GM19193 (cell line): ENCODE data around the gene ALOXE3.

Experiments used
- POLR2A ChIP-seq: IDR thresholded peaks from 4 replicates; pipeline ENCODE4 v1.6.1; 2011; ENCODE audit not compliant: insufficient read depth, insufficient read length; ENCODE audit errors: extremely low read depth

ALOXE3 gene

DNA sequence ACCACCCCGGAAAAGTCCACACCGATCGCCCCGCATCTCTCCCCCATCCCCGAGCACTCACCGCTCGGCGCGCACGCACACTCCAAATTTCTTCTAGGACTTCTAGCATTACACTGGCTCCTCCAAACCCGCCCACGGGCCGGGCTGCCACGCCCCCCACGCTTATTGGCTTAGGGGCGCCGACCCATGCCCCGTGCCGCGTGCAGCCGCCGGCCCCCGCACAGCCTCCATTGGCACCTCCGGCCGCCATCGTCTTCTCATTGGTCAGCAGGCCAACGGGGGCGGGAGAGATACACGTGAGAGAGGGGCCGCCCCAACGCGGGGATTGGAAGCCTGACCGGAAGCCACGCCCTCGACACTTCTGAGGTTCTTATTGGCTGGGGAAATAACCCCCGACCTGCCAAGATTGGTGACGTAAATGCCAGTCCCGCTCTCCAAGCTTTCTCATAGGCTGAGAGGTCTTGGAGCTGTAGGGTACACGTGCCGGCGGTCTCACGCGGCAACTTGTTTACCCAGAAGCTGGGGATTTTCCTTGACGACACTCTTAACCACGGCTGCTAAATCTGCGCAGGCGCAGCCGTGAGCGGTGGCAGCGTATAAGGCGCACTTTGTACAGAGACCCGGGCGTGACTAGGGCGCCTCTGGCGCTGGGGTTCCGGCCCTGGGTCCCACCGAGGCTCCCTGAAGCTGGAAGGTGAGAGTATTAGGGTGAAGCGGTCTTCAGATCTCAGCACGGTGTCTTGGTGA, 38.1 kb upstream of the ALOXE3 start:
- peak; percentile 78 for TF ChIP-seq POLR2A

- TF ChIP-seq POLR2A = no peak
These were observed 37.6 kb upstream of the ALOXE3 start for GRCh38 chr17:8155996-8156245.

- TF ChIP-seq POLR2A = no peak
These were observed 37.1 kb upstream of the ALOXE3 start for GRCh38 chr17:8155231-8155995.

GRCh38 chr17:8154608-8155155, 36.4 kb upstream of the ALOXE3 start:
- no peak for TF ChIP-seq POLR2A

DNA sequence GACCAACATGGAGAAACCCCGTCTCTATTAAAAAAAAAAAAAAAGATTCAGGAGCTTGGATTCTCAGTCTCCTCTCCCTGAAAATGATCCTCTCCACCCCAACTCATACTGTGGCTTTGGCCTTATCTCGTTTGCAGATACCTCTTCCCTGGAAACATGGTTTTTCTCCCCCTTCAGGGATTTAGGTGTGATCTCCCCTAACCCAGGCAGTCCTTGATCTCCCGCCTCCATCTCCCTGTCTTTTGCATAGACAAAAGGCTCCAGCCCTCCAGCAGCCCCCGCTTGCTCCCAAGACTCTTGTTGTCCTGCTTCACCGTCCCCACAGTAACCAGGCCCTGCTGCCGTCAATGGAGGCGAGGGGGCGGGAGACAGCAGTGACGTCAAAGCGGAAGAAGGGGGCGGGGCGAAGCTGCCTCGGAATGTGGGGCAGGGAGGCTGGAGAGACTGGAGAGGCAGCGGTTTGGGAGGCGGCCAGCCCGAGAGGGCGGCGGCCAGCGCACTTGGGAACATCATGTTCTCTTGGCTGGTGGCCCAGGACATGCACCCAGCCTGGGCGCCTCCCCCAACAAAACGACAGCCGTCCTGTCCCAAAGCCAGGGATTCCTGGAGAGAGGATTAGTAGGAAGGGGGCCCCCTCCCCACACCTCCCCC, 35.8 kb upstream of the ALOXE3 start:
- TF ChIP-seq POLR2A = no peak

GRCh38 chr17:8153525-8153956, 35.2 kb upstream of the ALOXE3 start:
- TF ChIP-seq POLR2A = no peak

- TF ChIP-seq POLR2A = no peak
These were observed 34.7 kb upstream of the ALOXE3 start for GRCh38 chr17:8153031-8153451.

GRCh38 chr17:8152112-8152775, 33.9 kb upstream of the ALOXE3 start, which contains the start of gene PER1:
Gene PER1 (minus strand): TSS chr17:8152404. CDS start chr17:8150706, 1,698 bp downstream.
- peak; percentile 77 for TF ChIP-seq POLR2A

- no peak for TF ChIP-seq POLR2A
These were observed 33.4 kb upstream of the ALOXE3 start for GRCh38 chr17:8151641-8152111.

- peak; percentile 29 for TF ChIP-seq POLR2A
These were observed 32.9 kb upstream of the ALOXE3 start for GRCh38 chr17:8151120-8151640.

DNA sequence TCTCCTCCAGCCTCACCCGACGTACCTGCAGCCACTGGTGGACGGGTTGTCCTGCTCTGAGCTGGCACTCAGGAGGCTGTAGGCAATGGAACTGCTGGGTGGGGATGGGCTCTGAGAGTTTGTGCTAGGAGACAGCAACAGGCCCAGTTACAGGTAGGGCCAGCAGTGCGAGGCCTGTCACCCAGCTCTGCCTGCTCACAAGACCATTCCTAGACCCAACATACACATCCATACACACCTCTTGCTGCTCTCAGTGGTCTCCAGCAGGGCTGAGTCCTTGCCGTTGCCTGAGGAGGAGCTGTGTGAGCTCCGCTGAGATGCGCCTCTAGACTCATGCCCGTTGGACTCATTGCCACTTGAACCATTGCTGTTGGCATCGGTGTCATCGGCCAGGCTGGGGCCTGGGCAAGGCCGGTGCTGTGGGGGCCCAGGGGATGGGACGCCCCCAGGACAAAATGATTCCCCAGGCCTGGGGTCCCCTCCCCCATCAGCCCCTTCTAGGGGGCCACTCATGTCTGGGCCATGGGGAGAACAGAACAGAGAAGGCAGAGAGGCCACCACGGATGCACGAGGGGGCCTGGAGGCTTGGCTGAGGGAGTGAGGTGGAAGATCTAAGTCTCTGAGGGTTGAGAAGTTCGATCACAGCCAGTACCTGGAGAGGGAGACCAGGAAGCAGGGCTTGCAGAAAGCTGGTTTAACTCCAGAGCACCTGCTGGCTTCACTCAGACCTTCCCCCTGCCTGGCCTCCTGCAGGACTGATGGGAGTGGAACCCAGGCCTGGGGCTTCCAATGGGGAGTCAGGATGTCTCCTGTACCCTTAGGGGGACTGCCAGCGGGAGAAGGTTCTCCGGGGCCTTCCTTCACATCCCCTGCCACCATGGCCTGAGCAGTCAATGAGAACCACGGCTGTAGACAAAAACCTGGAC, 32.1 kb upstream of the ALOXE3 start:
- no peak for TF ChIP-seq POLR2A

DNA sequence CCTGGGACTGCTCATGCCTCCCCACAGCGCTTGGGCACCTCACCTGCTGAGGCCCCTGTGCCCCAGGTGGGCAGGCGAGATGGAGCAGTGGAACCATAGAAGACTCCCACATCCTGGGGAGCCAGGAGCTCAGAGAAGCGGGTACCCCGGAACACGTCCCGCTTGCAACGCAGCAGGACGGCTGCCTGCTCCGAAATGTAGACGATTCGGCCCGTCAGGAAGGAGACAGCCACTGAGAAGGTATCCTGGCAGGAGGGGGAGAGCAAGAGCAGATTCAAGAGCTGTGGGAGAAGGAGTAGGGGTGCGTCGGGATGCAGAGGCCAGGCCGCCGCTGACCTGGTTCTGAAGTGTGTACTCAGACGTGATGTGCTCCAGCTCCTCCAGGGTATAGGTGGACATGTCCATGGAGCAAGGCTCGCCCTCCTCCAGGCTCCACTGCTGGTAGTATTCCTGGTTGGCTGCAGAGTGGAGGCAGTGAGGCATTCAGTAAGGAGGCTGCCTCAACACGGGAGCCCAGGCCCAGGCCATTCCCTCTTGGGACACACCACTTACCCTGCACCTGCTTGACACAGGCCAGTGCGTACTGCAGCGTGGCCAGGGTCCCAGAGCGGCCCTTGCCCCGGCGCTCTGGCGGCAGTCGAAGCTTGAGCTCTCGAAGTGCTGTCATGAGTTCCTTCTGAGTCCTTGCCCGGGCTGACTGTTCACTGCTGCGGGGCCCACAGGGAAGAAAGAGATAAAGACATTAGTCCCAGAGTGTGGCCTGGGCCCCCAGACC, 31.3 kb upstream of the ALOXE3 start:
- no peak for TF ChIP-seq POLR2A

- TF ChIP-seq POLR2A = no peak
These were observed 30.2 kb upstream of the ALOXE3 start for GRCh38 chr17:8148560-8148959.
